IMR-90 (cell line): ENCODE results near the gene USP7. TPM values are rescaled to one million over a fixed set of nuclear protein-coding genes. Genes with fewer than 3 reads are reported as not detected.

Experiments used
- ATAC-seq: fragments of 200-7000 bp; cut with Tn5 transposase; 2 replicates; pipeline ENCODE4 v1.9.1; 2020; ENCODE audit warnings: low read depth, mild to moderate bottlenecking, moderate library complexity
- BruUV-seq: library from RNA; stranded (reverse); fragments of 400-500 nt; replicated peaks from 2 replicates; lab custom pipeline; 2021; lab: Mats Ljungman, UMichigan
- CTCF ChIA-PET: fragments of 300-600 bp; formaldehyde crosslinking; extraction: SDS; loops from one replicate; lab custom pipeline; 2021; ENCODE audit warnings: antibody characterized with exemption; lab: Yijun Ruan, JAX
- POLR2A ChIA-PET: fragments of 300-600 bp; sonication (Branson Sonifier 250); formaldehyde crosslinking; loops from one replicate; lab custom pipeline; 2022; ENCODE audit warnings: antibody characterized with exemption; ENCODE audit not compliant: unreplicated experiment; lab: Charles Lee
- DNase-seq: peaks from one replicate; pipeline ENCODE4 v3.0.0; 2013
- H2AFZ ChIP-seq: replicated peaks from 2 replicates; pipeline ENCODE3; 2013; ENCODE audit warnings: low read length, mild to moderate bottlenecking; ENCODE audit not compliant: poor library complexity
- H2AK5ac ChIP-seq: 2 replicates; pipeline ENCODE4 v1.6.1; 2013; ENCODE audit warnings: low read depth, low read length, inconsistent platforms
- H2AK9ac ChIP-seq: replicated peaks from 2 replicates; pipeline ENCODE3; 2013; ENCODE audit warnings: mild to moderate bottlenecking, low read depth, low read length, moderate library complexity; ENCODE audit not compliant: poor library complexity
- H2BK120ac ChIP-seq: 2 replicates; pipeline ENCODE4 v1.6.1; 2013; ENCODE audit warnings: low read depth, low read length, inconsistent platforms
- H2BK15ac ChIP-seq: 3 replicates; pipeline ENCODE4 v1.6.1; 2013; ENCODE audit warnings: low read depth, low read length, inconsistent platforms
- H2BK20ac ChIP-seq: 2 replicates; pipeline ENCODE4 v1.6.1; 2013; ENCODE audit warnings: low read depth, mild to moderate bottlenecking, inconsistent platforms, low read length, moderate library complexity
- H2BK5ac ChIP-seq: 2 replicates; pipeline ENCODE4 v1.6.1; 2013; ENCODE audit warnings: mild to moderate bottlenecking, low read depth, low read length, inconsistent platforms; ENCODE audit not compliant: poor library complexity, severe bottlenecking
- H3K14ac ChIP-seq: replicated peaks from 2 replicates; pipeline ENCODE4 v1.6.1; 2013; ENCODE audit warnings: low read depth, low read length, inconsistent platforms
- H3K18ac ChIP-seq: 2 replicates; pipeline ENCODE4 v1.6.1; 2013; ENCODE audit warnings: low read depth, low read length, control low read depth
- H3K23ac ChIP-seq: 2 replicates; pipeline ENCODE4 v1.6.1; 2013; ENCODE audit warnings: low read depth, low read length, inconsistent platforms
- H3K27ac ChIP-seq: 2 replicates; pipeline ENCODE4 v1.5.1; 2013; ENCODE audit warnings: mild to moderate bottlenecking, control low read depth, low read length; ENCODE audit not compliant: insufficient read depth
- H3K27me3 ChIP-seq: 2 replicates; pipeline ENCODE4 v1.6.1; 2013; ENCODE audit warnings: low read length; ENCODE audit not compliant: control insufficient read depth, insufficient read depth
- H3K36me3 ChIP-seq: 2 replicates; pipeline ENCODE4 v1.6.1; 2013; ENCODE audit warnings: low read length, mixed read lengths; ENCODE audit not compliant: control insufficient read depth, insufficient read depth
- H3K4ac ChIP-seq: 2 replicates; pipeline ENCODE4 v1.6.1; 2013; ENCODE audit warnings: low read depth, low read length, inconsistent platforms
- H3K4me1 ChIP-seq: 2 replicates; pipeline ENCODE4 v1.6.1; 2013; ENCODE audit warnings: low read length, mixed read lengths; ENCODE audit not compliant: control insufficient read depth, insufficient read depth
- H3K4me2 ChIP-seq: 2 replicates; pipeline ENCODE4 v1.6.1; 2013; ENCODE audit warnings: low read depth, mild to moderate bottlenecking, control low read depth, low read length, moderate library complexity
- H3K4me3 ChIP-seq: 2 replicates; pipeline ENCODE4 v1.5.1; 2013; ENCODE audit warnings: low read depth, mild to moderate bottlenecking, control low read depth, low read length, moderate library complexity; ENCODE audit not compliant: insufficient read depth
- H3K56ac ChIP-seq: 2 replicates; pipeline ENCODE4 v1.6.1; 2013; ENCODE audit warnings: low read length, inconsistent platforms; ENCODE audit not compliant: insufficient read depth; ENCODE audit errors: extremely low read depth
- H3K79me1 ChIP-seq, 2 experiments: 2 replicates each; pipeline ENCODE4 v1.6.1; 2013; ENCODE audit warnings: low read length in 2 of 2, inconsistent platforms in 1 of 2, low read depth in 1 of 2
- H3K9ac ChIP-seq: 2 replicates; pipeline ENCODE4 v1.6.1; 2013; ENCODE audit warnings: low read depth, low read length, control low read depth
- H3K9me1 ChIP-seq: 2 replicates; pipeline ENCODE4 v1.6.1; 2013; ENCODE audit warnings: low read length, inconsistent platforms; ENCODE audit not compliant: insufficient read depth
- H3K9me3 ChIP-seq: 2 replicates; pipeline ENCODE4 v1.6.1; 2013; ENCODE audit warnings: low read length; ENCODE audit not compliant: control insufficient read depth, insufficient read depth
- H4K20me1 ChIP-seq: 2 replicates; pipeline ENCODE4 v1.6.1; 2013; ENCODE audit warnings: low read length, inconsistent platforms; ENCODE audit not compliant: insufficient read depth
- H4K5ac ChIP-seq: 2 replicates; pipeline ENCODE4 v1.6.1; 2013; ENCODE audit warnings: mild to moderate bottlenecking, low read depth, low read length, control low read depth
- H4K8ac ChIP-seq, 2 experiments: 2 replicates each; pipeline ENCODE4 v1.6.1; 2013; ENCODE audit warnings: low read depth in 2 of 2, low read length in 2 of 2, control low read depth in 1 of 2, inconsistent platforms in 1 of 2
- H4K91ac ChIP-seq: 2 replicates; pipeline ENCODE4 v1.6.1; 2013; ENCODE audit warnings: low read depth, low read length, inconsistent platforms; ENCODE audit not compliant: insufficient read depth
- POLR2A ChIP-seq: IDR thresholded peaks from 2 replicates; pipeline ENCODE4 v1.6.1; 2012; ENCODE audit warnings: mild to moderate bottlenecking, low read depth, low read length
- WGBS, 2 experiments: methylation state at CpG; one replicate each; pipeline versions ENCODE4 v1.1.5 to v1.1.7; 2013; ENCODE audit warnings: missing lambda C conversion rate in 2 of 2; ENCODE audit not compliant: insufficient read length in 1 of 2; ENCODE audit errors: extremely low coverage in 2 of 2; 5-methylcytosine and 5-hydroxymethylcytosine counted together
- dilution Hi-C: fragments of 300-500 bp; cut with HindIII; formaldehyde crosslinking; loops from one replicate; pipeline ENCODE4 v1.14.3; 2018; ENCODE audit warnings: low sequenced_read_pairs; ENCODE audit not compliant: unreplicated experiment
- in situ Hi-C: fragments of 300-500 bp; cut with MboI; formaldehyde crosslinking; loops from 3 replicates; pipeline ENCODE4 v1.14.3; 2019; ENCODE audit warnings: low sequenced_read_pairs, inconsistent platforms, mixed read lengths
- intact Hi-C: fragments of 100-400 bp; cut with micrococcal nuclease; formaldehyde crosslinking; loops from 2 replicates; pipeline ENCODE4 v1.10.0; 2022
- polyA plus RNA-seq, 3 experiments: library from polyadenylated mRNA; depleted of rRNA; stranded (reverse); fragments of >200 nt; gene quantifications; 2 replicates each; pipeline ENCODE4 v1.2.3, GENCODE V29; 2012; ENCODE audit warnings: low replicate concordance in 1 of 3
- total RNA-seq: library from RNA; depleted of rRNA; stranded (reverse); fragments of >200 nt; gene quantifications from 2 replicates; pipeline ENCODE4 v1.2.3, GENCODE V29; 2012

USP7 gene
- total and polyA plus RNA-seq, 2 of the 4 experiments (the other 2 are of a cell fraction), result 17.8 to 28.3 TPM

GRCh38 chr16:8926827-8927226, 36.9 kb downstream of the USP7 start:
- POLR2A ChIA-PET, result no interaction called here
- no TSS peak for BruUV-seq

More at GRCh38 chr16:8926827-8927226, 36.9 kb downstream of the USP7 start:
- H2BK20ac ChIP-seq, result no peak overlapping the region
- H2AK5ac ChIP-seq, result no peak overlapping the region
- no peak overlapping the region for H3K4ac ChIP-seq
- H3K18ac ChIP-seq, result no peak overlapping the region
- peaks cover 19% of the 10 kb centered on the region for H3K9me1 ChIP-seq
- in situ Hi-C loops (no loop called here), dilution Hi-C loops (no loop called here), intact Hi-C loops (loop anchor here (10.0 kb wide), 1 partner anchor 108 kb away; no protein-coding TSS in a partner anchor)
- H2BK120ac ChIP-seq, result no peak overlapping the region
- DNase-seq (no peak), ATAC-seq (no peak)
- WGBS, 2 experiments, result 80% methylated on average over 1 of the region's 11 CpGs; no CpG with 5 or more reads in 1 of the 2 experiments
- no peak overlapping the region for H3K9ac ChIP-seq
- peaks cover 78% of the 10 kb centered on the region for H4K20me1 ChIP-seq
- no peak overlapping the region for H2AFZ ChIP-seq
- no peak overlapping the region for H3K56ac ChIP-seq
- H3K23ac ChIP-seq, result no peak overlapping the region
- H3K27ac ChIP-seq, result no peak overlapping the region
- H4K8ac ChIP-seq, result no peak overlapping the region
- H3K27me3 ChIP-seq, result no peaks in the 10 kb centered on the region
- H3K4me1 ChIP-seq, result peaks cover 2% of the 10 kb centered on the region; the same call in 1 of the 2 replicates
- no peak for TF ChIP-seq POLR2A
- no peak overlapping the region for H2BK15ac ChIP-seq
- no peak overlapping the region for H2BK5ac ChIP-seq
- H4K91ac ChIP-seq, result no peak overlapping the region
- peaks cover 26% of the 10 kb centered on the region for H3K36me3 ChIP-seq
- H3K9me3 ChIP-seq, result no peaks in the 10 kb centered on the region
- H2AK9ac ChIP-seq, result no peak overlapping the region
- peaks cover 34 to 80% of the 10 kb centered on the region in 2 experiments for H3K79me1 ChIP-seq
- H3K14ac ChIP-seq, result no peak overlapping the region
- no peak overlapping the region for H4K5ac ChIP-seq
- no peak overlapping the region for H3K4me3 ChIP-seq
- no peak overlapping the region for H3K4me2 ChIP-seq
- CTCF ChIA-PET, result no interaction called here
